Activated CD4-positive, alpha-beta T cell treated with anti-CD3 and anti-CD28 coated beads for 48 hours (primary cell): ENCODE data around the gene PJVK.
"Not testable (repeated sequence)": the region's sequence is repeated elsewhere in the genome, so short reads cannot be mapped to it uniquely, and the experiment has no call there.

Source experiments
- DNase-seq: peaks from one replicate; pipeline ENCODE4 v3.0.0-alpha.2; 2020

The PJVK gene, protein sequence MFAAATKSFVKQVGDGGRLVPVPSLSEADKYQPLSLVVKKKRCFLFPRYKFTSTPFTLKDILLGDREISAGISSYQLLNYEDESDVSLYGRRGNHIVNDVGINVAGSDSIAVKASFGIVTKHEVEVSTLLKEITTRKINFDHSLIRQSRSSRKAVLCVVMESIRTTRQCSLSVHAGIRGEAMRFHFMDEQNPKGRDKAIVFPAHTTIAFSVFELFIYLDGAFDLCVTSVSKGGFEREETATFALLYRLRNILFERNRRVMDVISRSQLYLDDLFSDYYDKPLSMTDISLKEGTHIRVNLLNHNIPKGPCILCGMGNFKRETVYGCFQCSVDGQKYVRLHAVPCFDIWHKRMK

DNA sequence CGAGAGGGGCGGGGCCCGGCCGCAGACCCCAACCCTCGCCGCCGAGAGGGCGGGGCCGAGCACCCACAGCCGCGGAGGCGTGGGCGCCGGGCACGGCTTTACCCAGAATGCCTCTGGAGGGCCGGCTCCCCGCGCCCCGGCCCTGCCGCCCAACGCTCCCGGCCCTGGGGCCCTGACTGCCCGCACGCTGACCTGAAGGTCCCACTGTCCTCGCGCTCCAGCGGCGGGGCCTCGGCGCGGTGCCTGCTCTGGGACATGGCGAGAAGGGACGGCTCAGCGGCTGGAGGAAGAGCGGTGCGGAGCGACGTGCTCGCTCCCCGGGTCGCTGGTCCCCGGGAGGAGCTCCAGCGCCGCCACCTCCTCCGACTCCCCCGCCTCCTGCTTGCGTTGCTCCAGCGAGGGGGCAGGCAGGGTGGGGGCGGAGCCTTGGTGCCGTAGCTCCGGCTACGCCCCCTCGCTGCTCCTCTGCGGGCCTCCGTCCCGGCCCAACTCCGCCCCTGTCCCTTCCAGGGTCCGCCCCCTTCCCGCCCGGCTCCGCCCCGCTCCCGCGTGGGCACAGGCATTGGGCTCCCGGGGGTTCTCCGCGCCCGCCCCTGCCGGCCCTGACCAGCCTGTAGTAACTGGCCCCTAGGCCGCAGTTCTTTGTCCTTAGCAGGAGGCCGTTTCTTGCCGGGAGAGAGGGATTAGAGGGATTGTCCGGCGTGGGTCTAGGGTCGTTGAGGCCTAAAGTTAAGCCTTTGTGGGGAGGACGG lies at the start of gene PJVK, which contains the start of gene PRKRA:
PJVK (plus strand) TSS at position 605 of the 752 bp plus-strand sequence. CDS start 2,032 bp downstream, outside the sequence.
PRKRA (minus strand) TSS at position 402 of the 752 bp plus-strand sequence; CDS start at position 257, 145 bp downstream.
- peak; percentile 97 for DNase-seq

GRCh38 chr2:178401994-178402437 lies 49.2 kb upstream of the PJVK start:
- DNase-seq, result no peak

DNA sequence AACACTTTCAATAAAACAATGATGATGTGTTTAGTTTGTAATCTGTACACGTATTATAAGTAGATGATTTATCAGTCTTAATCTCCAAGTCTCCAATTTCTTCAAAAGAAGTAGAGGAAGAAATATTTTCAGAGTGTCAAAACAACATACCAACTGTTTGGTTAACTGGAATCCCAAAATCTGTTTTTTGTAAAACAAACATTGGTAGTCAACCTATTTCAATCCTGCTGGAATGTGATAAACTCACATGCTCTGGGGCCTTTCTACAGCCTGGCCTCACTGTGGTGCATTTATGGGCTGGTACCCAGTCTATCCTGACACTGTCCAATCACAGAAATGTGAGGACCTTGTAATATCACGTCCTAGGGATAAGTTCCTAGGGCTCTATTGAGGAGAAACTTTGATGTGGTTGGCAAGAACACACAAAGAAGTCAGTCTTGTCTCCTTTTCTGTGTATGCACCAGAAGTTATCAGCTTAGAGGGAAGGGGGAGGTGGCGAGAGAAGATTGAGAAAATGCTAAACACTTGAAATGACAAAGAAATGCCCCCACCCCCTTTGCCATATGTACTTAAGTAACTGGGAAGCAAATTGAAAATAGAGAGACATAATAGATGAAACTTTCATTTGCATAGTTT lies 47.4 kb upstream of the PJVK start:
- DNase-seq, result no peak

GRCh38 chr2:178404368-178404767 lies 46.8 kb upstream of the PJVK start:
- no peak for DNase-seq

DNA sequence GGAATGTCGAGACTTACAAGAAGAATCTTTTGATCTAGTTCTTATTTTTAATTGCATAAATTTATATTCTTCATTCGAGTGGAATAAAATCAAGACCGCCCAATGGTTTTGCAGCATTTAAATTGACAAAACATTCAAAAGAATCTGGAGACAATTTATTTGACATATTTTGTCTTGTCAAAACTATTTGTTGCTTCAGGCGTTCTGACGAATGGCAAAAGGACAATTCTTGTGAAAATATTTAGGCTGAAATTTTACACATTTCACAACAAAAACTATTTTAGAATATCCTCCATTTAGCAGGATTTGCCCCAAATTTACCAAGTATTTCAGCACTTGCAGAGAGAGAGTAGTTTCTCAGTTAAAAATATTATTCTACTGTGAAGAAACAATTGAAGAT lies 41.9 kb upstream of the PJVK start:
- DNase-seq, result no peak

- no peak for DNase-seq
Observed at GRCh38 chr2:178412047-178412446, 39.1 kb upstream of the PJVK start.

DNA sequence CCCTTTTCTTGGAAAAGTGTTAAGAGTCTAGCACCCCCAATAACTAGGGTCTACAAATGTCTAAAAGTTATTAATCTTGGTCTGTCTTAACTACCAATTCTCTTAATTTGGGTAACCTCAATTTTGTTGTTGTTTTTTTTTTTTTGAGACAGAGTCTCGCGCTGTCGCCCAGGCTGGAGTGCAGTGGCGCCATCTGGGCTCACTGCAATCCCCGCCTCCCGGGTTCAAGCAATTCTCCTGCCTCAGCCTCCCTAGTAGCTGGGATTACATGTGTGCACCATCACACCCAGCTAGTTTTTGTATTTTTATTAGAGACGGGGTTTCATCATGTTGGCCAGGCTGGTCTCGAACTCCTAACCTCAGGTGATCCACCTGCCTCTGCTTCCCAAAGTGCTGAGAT lies 38.7 kb upstream of the PJVK start:
- DNase-seq, result not testable (repeated sequence)

DNA sequence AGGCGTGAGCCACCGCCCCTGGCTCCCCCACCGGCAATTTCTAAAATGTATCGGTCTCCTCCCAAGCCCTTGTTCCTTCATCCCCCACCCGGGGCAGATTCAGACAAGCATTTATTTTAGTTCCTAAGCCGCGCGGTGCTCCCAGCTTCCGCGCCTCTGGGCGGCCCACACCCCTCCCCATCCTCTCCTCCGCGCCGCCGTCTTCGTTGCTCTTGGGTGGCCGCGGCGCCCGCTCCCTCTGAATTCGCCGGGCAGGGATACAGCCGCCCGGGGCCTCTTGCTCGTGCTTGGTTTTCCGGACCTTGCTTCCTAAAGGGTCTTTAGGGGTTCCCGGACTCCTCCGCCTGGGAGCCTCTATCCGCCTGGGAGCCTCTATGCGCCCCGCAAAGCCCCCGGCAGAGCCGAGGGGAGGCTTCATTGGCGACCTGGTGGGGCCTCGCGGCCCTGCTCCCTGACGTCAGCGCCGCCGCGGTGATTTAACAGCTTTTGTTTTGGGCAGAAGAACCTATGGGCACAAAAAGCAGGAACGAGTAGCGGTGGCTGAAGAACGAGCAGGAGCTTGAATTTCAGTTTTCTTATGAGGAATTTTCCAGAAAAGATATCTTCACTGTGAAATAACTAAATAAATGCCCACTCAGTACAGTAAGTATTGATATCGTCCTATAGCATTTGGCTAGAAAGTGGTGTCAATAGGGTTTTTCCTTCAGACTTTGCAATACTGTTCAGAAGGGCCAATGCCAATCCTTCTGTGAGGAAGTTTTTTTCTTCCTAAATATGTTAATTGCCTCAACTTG lies 37.5 kb upstream of the PJVK start:
- DNase-seq, result peak; percentile 86

GRCh38 chr2:178414266-178415247 lies 36.6 kb upstream of the PJVK start:
- peak; percentile 89 for DNase-seq

GRCh38 chr2:178415979-178416378 lies 35.2 kb upstream of the PJVK start:
- no peak for DNase-seq

DNA sequence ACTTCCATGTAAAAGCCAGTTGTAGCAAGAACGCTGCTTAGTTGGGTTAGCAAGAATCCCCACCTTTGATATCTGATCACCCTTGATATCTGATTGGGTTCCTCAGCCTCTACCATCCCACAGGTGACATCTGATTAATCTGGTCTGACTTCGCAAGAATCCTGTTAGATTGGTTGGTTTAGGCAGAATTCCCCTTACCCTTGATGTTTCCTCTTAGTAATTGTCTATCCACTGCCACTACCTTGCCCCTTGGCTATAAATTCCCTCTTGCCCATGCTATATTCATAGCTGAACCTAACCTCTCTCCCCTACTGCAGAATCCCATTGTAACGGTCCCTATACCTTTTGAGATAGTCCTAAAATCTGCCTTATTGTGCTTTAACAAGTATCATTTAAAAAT lies 33.3 kb upstream of the PJVK start:
- no peak for DNase-seq

- no peak for DNase-seq
Observed at GRCh38 chr2:178418426-178418825, 32.8 kb upstream of the PJVK start.

DNA sequence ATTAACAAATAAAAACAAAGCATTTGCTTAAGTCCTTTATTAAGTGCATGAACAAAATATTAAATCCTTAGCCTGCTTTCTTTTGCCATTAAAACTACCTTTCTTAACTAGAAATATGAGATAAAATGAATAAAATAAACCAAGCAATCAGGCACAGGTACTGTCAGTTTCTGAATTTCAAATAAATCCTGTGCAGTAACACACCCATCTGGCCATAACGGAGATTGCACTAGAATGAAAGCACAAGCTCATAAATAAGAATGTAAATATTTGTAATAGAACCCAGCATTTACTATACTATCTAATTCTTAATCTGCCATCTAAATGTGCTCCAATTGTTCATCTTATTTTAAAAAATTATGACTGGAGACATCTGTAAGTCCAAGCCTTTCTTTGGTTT lies 32.1 kb upstream of the PJVK start:
- DNase-seq, result no peak

DNA sequence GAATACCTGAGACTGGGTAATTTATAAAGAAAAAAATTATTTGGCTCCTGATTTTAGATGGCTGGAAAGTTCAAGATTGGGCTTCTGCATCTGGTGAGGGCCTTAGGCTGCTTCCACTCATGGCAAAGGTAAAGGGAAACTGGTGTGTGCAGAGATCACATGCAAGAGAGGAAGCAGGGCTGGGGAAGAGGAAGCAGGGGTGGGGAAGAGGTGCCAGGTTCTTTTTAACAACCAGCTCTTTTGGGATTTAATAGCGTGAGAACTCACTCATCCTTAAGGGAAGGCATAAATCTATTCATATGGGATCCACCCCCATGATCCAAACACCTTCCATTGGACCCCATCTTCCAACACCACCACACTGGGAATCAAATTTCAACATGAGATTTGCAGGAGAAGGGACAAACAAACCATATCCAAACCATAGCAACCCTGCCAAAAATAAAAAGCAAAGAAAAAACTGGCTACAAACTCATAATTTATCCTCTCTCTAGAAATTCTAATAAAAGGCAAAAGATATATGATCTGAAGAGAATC lies 30.6 kb upstream of the PJVK start:
- DNase-seq, result no peak

DNA sequence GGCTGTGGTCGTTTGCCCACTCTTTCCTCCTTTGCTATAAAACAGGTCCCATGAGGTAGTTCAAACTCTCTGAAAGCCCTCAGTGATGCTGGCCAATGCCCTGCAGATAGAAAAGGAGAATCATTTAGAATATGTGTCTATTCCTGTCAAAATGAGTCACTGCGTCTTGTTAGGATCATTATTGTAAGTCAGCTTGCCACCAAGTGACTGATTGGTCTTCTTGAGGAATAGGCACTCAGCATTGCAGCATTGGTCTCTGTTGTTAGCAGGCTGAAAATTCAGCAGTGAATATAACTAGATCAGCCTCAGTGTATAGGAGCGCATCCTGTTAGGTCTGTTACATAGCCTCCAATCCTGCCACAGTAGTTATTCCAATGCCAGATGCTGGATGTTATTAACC lies 29.1 kb upstream of the PJVK start:
- DNase-seq, result no peak

GRCh38 chr2:178423746-178424145 lies 27.4 kb upstream of the PJVK start:
- not testable (repeated sequence) for DNase-seq

GRCh38 chr2:178425255-178425827 lies 25.8 kb upstream of the PJVK start:
- no peak for DNase-seq

DNA sequence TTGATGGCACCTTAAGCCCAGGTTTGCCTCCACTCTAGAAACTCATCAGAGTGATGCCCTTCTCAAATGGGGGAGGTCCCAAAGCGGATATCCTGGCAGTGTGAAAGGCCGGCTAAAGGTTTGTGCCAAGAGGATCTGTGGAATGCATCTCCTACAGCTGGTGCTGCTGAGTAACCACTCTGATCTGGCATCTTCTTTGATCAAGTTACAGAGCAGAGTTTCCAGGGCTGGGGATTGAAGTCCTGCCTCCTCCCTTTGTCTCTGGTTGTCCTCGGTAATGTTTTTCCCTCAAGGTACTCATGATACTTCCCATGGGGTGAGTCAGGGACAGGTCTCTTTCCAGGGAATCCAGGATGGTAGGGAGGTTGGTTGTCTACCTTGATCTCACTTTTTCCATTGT lies 24.8 kb upstream of the PJVK start:
- DNase-seq, result no peak

GRCh38 chr2:178427458-178427857 lies 23.7 kb upstream of the PJVK start:
- DNase-seq, result no peak

DNA sequence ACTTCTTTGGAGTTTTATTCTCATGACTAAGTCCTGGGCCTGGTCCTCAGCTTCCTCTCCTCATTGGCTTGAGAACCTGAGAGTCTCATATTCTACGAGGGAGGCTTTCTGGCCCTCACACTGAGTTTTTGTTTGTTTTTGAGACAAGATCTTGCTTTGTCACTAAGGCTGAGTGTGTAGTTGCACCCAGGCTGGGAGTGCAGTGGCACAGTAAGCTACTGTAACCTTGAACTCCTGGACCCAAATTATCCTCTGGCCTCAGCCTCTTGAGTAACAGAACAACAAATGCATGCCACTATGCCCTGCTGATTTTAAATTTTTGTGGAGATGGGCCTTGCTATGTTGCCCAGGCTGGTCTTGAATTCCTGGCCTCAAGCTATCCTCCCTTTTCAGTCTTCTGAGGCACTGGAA lies 22.8 kb upstream of the PJVK start:
- DNase-seq, result no peak

DNA sequence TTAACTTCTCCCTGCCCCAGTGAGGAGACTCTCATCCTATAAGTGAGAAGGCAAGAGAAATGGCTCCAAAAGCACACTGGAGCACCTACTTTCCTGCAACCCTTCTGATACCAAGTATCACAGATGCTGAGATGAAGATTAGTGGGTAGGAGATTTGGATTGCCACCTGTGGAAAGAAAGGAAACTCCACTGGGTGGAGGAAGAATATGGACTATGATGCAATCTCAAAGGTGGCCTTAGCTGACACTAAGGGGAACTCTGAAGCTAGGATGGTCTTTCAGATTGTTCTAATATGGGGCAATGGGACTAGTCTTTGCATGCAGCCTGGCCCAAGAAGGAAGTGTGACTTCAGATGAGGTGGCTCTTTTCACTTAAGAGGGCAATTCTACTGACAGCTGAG lies 21.8 kb upstream of the PJVK start:
- no peak for DNase-seq
